ENCODE data around the gene TNFAIP8L1. TPM values are rescaled to one million over a fixed set of nuclear protein-coding genes. Genes with fewer than 3 reads are reported as not detected.
A peak's percentile ranks its signal among the peaks of the same experiment; 100 is the strongest.

Gene TNFAIP8L1
- total RNA-seq, 1 experiment from 2014 or later: 3.6 TPM

- POLR2A ChIA-PET: no interaction called here
- no peak overlapping the region for H3K4me3 Mint-ChIP-seq (ENCODE audit: unreplicated experiment)
- no peak for DNase-seq (ENCODE audit: unreplicated experiment)
- intact Hi-C loops (cut with micrococcal nuclease): loop anchor here (5.0 kb wide), 1 partner anchor 72 kb away; the partner anchor contains the start of gene DPP9
- no peak overlapping the region for H3K27ac Mint-ChIP-seq (ENCODE audit: low read depth, unreplicated experiment)
- CTCF ChIA-PET: interaction anchor here (0.6 to 1.0 kb wide), 2 partner anchors 16 to 27 kb away, joined by 3 read pairs; no protein-coding TSS in a partner anchor
- H3K36me3 Mint-ChIP-seq (ENCODE audit: insufficient read depth, unreplicated experiment): peaks cover 5% of the 10 kb centered on the region
- TF ChIP-seq CTCF (IDR thresholded peaks at IDR 0.05; ENCODE audit: unreplicated experiment): no peak
- H3K9me3 Mint-ChIP-seq (ENCODE audit: unreplicated experiment): no peaks in the 10 kb centered on the region
- H3K4me1 Mint-ChIP-seq (ENCODE audit: insufficient read depth, unreplicated experiment): no peaks in the 10 kb centered on the region
- no TSS peak for BruUV-seq (replicated peaks)
- H3K27me3 Mint-ChIP-seq (ENCODE audit: insufficient read depth, unreplicated experiment): no peaks in the 10 kb centered on the region
These were observed 10.8 kb downstream of the TNFAIP8L1 start for GRCh38 chr19:4650159-4650558.

GRCh38 chr19:4652075-4652474 lies 12.8 kb downstream of the TNFAIP8L1 start:
- H3K4me3 Mint-ChIP-seq (ENCODE audit: unreplicated experiment): no peak overlapping the region
- H3K9me3 Mint-ChIP-seq (ENCODE audit: unreplicated experiment): no peaks in the 10 kb centered on the region
- H3K27me3 Mint-ChIP-seq (ENCODE audit: insufficient read depth, unreplicated experiment): no peaks in the 10 kb centered on the region
- TF ChIP-seq CTCF (IDR thresholded peaks at IDR 0.05; ENCODE audit: unreplicated experiment): no peak
- H3K36me3 Mint-ChIP-seq (ENCODE audit: insufficient read depth, unreplicated experiment): peaks cover 13% of the 10 kb centered on the region
- DNase-seq (ENCODE audit: unreplicated experiment): no peak
- POLR2A ChIA-PET: no interaction called here
- H3K27ac Mint-ChIP-seq (ENCODE audit: low read depth, unreplicated experiment): no peak overlapping the region
- no TSS peak for BruUV-seq (replicated peaks)
- H3K4me1 Mint-ChIP-seq (ENCODE audit: insufficient read depth, unreplicated experiment): no peaks in the 10 kb centered on the region
- intact Hi-C loops (cut with micrococcal nuclease): loop anchor here (5.0 kb wide), 1 partner anchor 70 kb away; the partner anchor contains the start of gene DPP9
- CTCF ChIA-PET: interaction anchor here (0.8 to 0.9 kb wide), 2 partner anchors 85 to 1764 kb away, joined by 3 to 4 read pairs; no protein-coding TSS in a partner anchor

GRCh38 chr19:4653793-4654436 lies 14.6 kb downstream of the TNFAIP8L1 start:
- H3K27me3 Mint-ChIP-seq (ENCODE audit: insufficient read depth, unreplicated experiment): no peaks in the 10 kb centered on the region
- peaks cover 31% of the 10 kb centered on the region for H3K36me3 Mint-ChIP-seq (ENCODE audit: insufficient read depth, unreplicated experiment)
- TSS peak; percentile 12 for BruUV-seq (replicated peaks)
- H3K4me3 Mint-ChIP-seq (ENCODE audit: unreplicated experiment): no peak overlapping the region
- no peak for DNase-seq (ENCODE audit: unreplicated experiment)
- ChIA-PET CTCF (interaction anchor here (0.7 kb wide), 2 partner anchors 137 to 143 kb away, joined by 3 read pairs; partner anchors contain the start of gene FEM1A), POLR2A (interaction anchor here (0.7 to 1.1 kb wide), 2 partner anchors 13 to 99 kb away, joined by 3 read pairs; no protein-coding TSS in a partner anchor)
- H3K27ac Mint-ChIP-seq (ENCODE audit: low read depth, unreplicated experiment): no peak overlapping the region
- TF ChIP-seq CTCF (IDR thresholded peaks at IDR 0.05; ENCODE audit: unreplicated experiment): no peak
- intact Hi-C loops (cut with micrococcal nuclease): loop anchor here (5.0 kb wide), 1 partner anchor 68 kb away; the partner anchor contains the start of gene DPP9
- no peaks in the 10 kb centered on the region for H3K9me3 Mint-ChIP-seq (ENCODE audit: unreplicated experiment)
- no peaks in the 10 kb centered on the region for H3K4me1 Mint-ChIP-seq (ENCODE audit: insufficient read depth, unreplicated experiment)

- TF ChIP-seq CTCF (IDR thresholded peaks at IDR 0.05; ENCODE audit: unreplicated experiment): no peak
- no peaks in the 10 kb centered on the region for H3K27me3 Mint-ChIP-seq (ENCODE audit: insufficient read depth, unreplicated experiment)
- ChIA-PET CTCF (interaction anchor here (0.7 kb wide), 2 partner anchors 137 to 142 kb away, joined by 3 read pairs; partner anchors contain the start of gene FEM1A), POLR2A (interaction anchor here (1.1 to 1.6 kb wide), 2 partner anchors 12 to 14 kb away, joined by 3 to 5 read pairs; no protein-coding TSS in a partner anchor)
- peaks cover 39% of the 10 kb centered on the region for H3K36me3 Mint-ChIP-seq (ENCODE audit: insufficient read depth, unreplicated experiment)
- H3K4me1 Mint-ChIP-seq (ENCODE audit: insufficient read depth, unreplicated experiment): no peaks in the 10 kb centered on the region
- H3K9me3 Mint-ChIP-seq (ENCODE audit: unreplicated experiment): no peaks in the 10 kb centered on the region
- intact Hi-C loops (cut with micrococcal nuclease): loop anchor here (5.0 kb wide), 1 partner anchor 68 kb away; the partner anchor contains the start of gene DPP9
- H3K4me3 Mint-ChIP-seq (ENCODE audit: unreplicated experiment): no peak overlapping the region
- BruUV-seq (replicated peaks): TSS peak; percentile 3
- no peak overlapping the region for H3K27ac Mint-ChIP-seq (ENCODE audit: low read depth, unreplicated experiment)
- no peak for DNase-seq (ENCODE audit: unreplicated experiment)
These were observed 15.4 kb downstream of the TNFAIP8L1 start for GRCh38 chr19:4654437-4655361.
